GM23338 (cell line): ENCODE data around the gene PHOX2B. TPM values are rescaled to one million over a fixed set of nuclear protein-coding genes. Genes with fewer than 3 reads are reported as not detected.

Experiments
- ATAC-seq: fragments of 200-7000 bp; cut with Tn5 transposase; 3 replicates; pipeline ENCODE4 v1.9.1; 2020
- DNase-seq: peaks from one replicate; pipeline ENCODE4 v3.0.0-alpha.2; 2015; ENCODE audit warnings: low spot score
- H2AFZ ChIP-seq: fragments of 200-600 bp; sonication (generic); 2 replicates; pipeline ENCODE4 v1.8.0; 2016; ENCODE audit warnings: antibody characterized with exemption, mild to moderate bottlenecking, moderate library complexity
- H3F3A ChIP-seq: fragments of 200-600 bp; sonication (generic); replicated peaks from 2 replicates; pipeline ENCODE4 v1.8.0; 2017; ENCODE audit warnings: antibody characterized with exemption, mixed run types, low read depth
- H3K27ac ChIP-seq: fragments of 200-600 bp; sonication (generic); 2 replicates; pipeline ENCODE4 v1.6.1; 2016; ENCODE audit warnings: low read depth
- H3K27me3 ChIP-seq: fragments of 200-600 bp; sonication (generic); 2 replicates; pipeline ENCODE4 v1.8.0; 2016; ENCODE audit warnings: mild to moderate bottlenecking, mixed run types, moderate library complexity; ENCODE audit not compliant: insufficient read depth
- H3K36me3 ChIP-seq: fragments of 200-600 bp; sonication (generic); 2 replicates; pipeline ENCODE4 v1.8.0; 2016; ENCODE audit warnings: mild to moderate bottlenecking; ENCODE audit not compliant: insufficient read depth
- H3K4me1 ChIP-seq: fragments of 200-600 bp; sonication (generic); 2 replicates; pipeline ENCODE4 v1.8.0; 2016; ENCODE audit warnings: mild to moderate bottlenecking, moderate library complexity; ENCODE audit not compliant: insufficient read depth
- H3K4me2 ChIP-seq: fragments of 200-600 bp; sonication (generic); 2 replicates; pipeline ENCODE4 v1.7.1; 2017; ENCODE audit warnings: mixed run types
- H3K4me3 ChIP-seq: fragments of 200-600 bp; sonication (generic); 2 replicates; pipeline ENCODE4 v1.6.1; 2016; ENCODE audit warnings: mixed run types
- H3K79me2 ChIP-seq: fragments of 200-600 bp; sonication (generic); replicated peaks from 2 replicates; pipeline ENCODE4 v1.8.0; 2017; ENCODE audit warnings: mild to moderate bottlenecking; ENCODE audit not compliant: insufficient read depth
- H3K9me2 ChIP-seq: fragments of 200-600 bp; sonication (generic); 2 replicates; pipeline ENCODE4 v1.8.0; 2017; ENCODE audit not compliant: insufficient read depth
- H4K20me1 ChIP-seq: fragments of 200-600 bp; sonication (generic); replicated peaks from 2 replicates; pipeline ENCODE4 v1.8.0; 2017; ENCODE audit warnings: mild to moderate bottlenecking; ENCODE audit not compliant: insufficient read depth
- H3K27ac Mint-ChIP-seq: 2 replicates; pipeline ENCODE4 v1.8.0; 2020; ENCODE audit warnings: inconsistent platforms, mild to moderate bottlenecking, moderate library complexity, mixed read lengths
- H3K27me3 Mint-ChIP-seq: 3 replicates; pipeline ENCODE4 v1.8.0; 2022; ENCODE audit warnings: low read depth, mild to moderate bottlenecking, moderate library complexity, mixed read lengths, inconsistent platforms; ENCODE audit not compliant: insufficient read depth, poor library complexity
- H3K36me3 Mint-ChIP-seq: 3 replicates; pipeline ENCODE4 v1.8.0; 2021; ENCODE audit warnings: low read depth, mild to moderate bottlenecking, inconsistent platforms, moderate library complexity, mixed read lengths
- H3K4me1 Mint-ChIP-seq: 3 replicates; pipeline ENCODE4 v1.8.0; 2020; ENCODE audit warnings: mild to moderate bottlenecking, inconsistent platforms, mixed read lengths
- H3K4me3 Mint-ChIP-seq: 3 replicates; pipeline ENCODE4 v1.8.0; 2021; ENCODE audit warnings: moderate library complexity, mild to moderate bottlenecking, inconsistent platforms, mixed read lengths
- H3K9me3 Mint-ChIP-seq: 3 replicates; pipeline ENCODE4 v1.8.0; 2020; ENCODE audit warnings: moderate library complexity, mild to moderate bottlenecking, inconsistent platforms, mixed read lengths
- CREB1 ChIP-seq: fragments of 250-450 bp; sonication (Bioruptor Pico); IDR thresholded peaks from 2 replicates; pipeline ENCODE4 v1.5.0; 2020; ENCODE audit warnings: low read depth, mild to moderate bottlenecking, moderate library complexity
- EZH2 ChIP-seq: fragments of 200-600 bp; sonication (generic); IDR thresholded peaks from one replicate; pipeline ENCODE4 v1.8.0; 2017; ENCODE audit warnings: antibody characterized with exemption, mild to moderate bottlenecking, low read depth; ENCODE audit not compliant: unreplicated experiment
- NANOG ChIP-seq: IDR thresholded peaks from 2 replicates; pipeline ENCODE4 v1.6.1; 2016; ENCODE audit warnings: antibody characterized with exemption, borderline replicate concordance
- STAT1 ChIP-seq: IDR thresholded peaks from one replicate; pipeline ENCODE4 v1.6.1; 2016; ENCODE audit warnings: antibody characterized with exemption; ENCODE audit not compliant: unreplicated experiment
- ZNF114 ChIP-seq: fragments of 250-450 bp; sonication (Bioruptor Pico); IDR thresholded peaks from 2 replicates; pipeline ENCODE4 v1.5.0; 2020; ENCODE audit warnings: mild to moderate bottlenecking, moderate library complexity
- ZNF331 ChIP-seq: fragments of 250-450 bp; sonication (Bioruptor Pico); IDR thresholded peaks from 2 replicates; pipeline ENCODE4 v1.5.0; 2020; ENCODE audit warnings: low read depth, mild to moderate bottlenecking, moderate library complexity
- polyA plus RNA-seq: library from polyadenylated mRNA; unstranded; fragments of >200 nt; fragmentation: Nextera tagmentation; extraction: Ambion mirVana; gene quantifications from 2 replicates; pipeline ENCODE4 v1.2.1, GENCODE V29; 2016
- small RNA-seq: library from RNA; depleted of rRNA; stranded (forward); fragments of <200 nt; gene quantifications from one replicate; pipeline ENCODE3, GENCODE V24; 2014; ENCODE audit warnings: low replicate concordance
- total RNA-seq: library from RNA; depleted of rRNA; stranded (reverse); fragments of >200 nt; shearing (Covaris generic); gene quantifications from 2 replicates; pipeline ENCODE4 v1.2.3, GENCODE V29; 2014; rRNA removed
- TF ChIP-seq, protein P1 (sequence below): IDR thresholded peaks from 2 replicates; pipeline ENCODE4 v1.6.1; 2016; ENCODE audit warnings: antibody characterized with exemption
- TF ChIP-seq, protein P2 (sequence below): IDR thresholded peaks from one replicate; pipeline ENCODE4 v1.6.1; 2018; ENCODE audit warnings: antibody characterized with exemption; ENCODE audit not compliant: unreplicated experiment
- TF ChIP-seq, protein P3 (sequence below), 2 experiments: fragments of 200-600 bp in 1 of 2; sonication (generic) in 1 of 2; conservative IDR thresholded peaks; 2 replicates each; pipeline versions ENCODE4 v1.5.1 to v1.6.1; 2016 to 2017; ENCODE audit warnings: antibody characterized with exemption in 2 of 2, low read depth in 2 of 2, mild to moderate bottlenecking in 2 of 2, moderate library complexity in 1 of 2

Gene PHOX2B
- total and polyA plus RNA-seq, 2 experiments from 2014 or later = not detected

DNA sequence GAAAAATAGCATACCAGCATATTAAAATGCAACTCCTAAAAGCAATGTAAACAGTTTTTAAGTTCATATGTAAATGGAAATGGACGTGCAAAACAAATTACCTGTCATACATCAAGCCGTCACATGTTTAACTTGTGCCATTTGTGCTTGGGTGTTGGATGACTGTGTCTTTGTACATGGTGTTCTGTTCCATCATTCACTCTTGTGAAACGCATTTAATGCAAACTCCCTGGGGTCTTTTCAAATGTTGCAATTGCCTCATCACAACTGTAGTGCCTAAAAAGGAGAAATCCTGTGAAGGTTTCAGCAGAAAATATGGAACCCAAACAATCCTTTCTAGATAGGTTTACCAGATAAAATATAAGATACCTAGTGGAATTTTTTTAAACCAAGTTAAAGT, 52.4 kb downstream of the PHOX2B start:
- no peaks in the 10 kb centered on the region for H3K9me3 Mint-ChIP-seq
- no peak overlapping the region for H3K4me3 ChIP-seq
- DNase-seq (no peak), ATAC-seq (no peak)
- no peaks in the 10 kb centered on the region for H3K4me1 ChIP-seq
- no peaks in the 10 kb centered on the region for H4K20me1 ChIP-seq
- H3K27ac Mint-ChIP-seq = no peak overlapping the region
- no peaks in the 10 kb centered on the region for H3K27me3 ChIP-seq
- no peak overlapping the region for H2AFZ ChIP-seq
- TF ChIP-seq CREB1 = no peak
- TF ChIP-seq ZNF114 = no peak
- TF ChIP-seq, protein P1, sequence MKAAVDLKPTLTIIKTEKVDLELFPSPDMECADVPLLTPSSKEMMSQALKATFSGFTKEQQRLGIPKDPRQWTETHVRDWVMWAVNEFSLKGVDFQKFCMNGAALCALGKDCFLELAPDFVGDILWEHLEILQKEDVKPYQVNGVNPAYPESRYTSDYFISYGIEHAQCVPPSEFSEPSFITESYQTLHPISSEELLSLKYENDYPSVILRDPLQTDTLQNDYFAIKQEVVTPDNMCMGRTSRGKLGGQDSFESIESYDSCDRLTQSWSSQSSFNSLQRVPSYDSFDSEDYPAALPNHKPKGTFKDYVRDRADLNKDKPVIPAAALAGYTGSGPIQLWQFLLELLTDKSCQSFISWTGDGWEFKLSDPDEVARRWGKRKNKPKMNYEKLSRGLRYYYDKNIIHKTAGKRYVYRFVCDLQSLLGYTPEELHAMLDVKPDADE = no peak
- TF ChIP-seq, protein P2, sequence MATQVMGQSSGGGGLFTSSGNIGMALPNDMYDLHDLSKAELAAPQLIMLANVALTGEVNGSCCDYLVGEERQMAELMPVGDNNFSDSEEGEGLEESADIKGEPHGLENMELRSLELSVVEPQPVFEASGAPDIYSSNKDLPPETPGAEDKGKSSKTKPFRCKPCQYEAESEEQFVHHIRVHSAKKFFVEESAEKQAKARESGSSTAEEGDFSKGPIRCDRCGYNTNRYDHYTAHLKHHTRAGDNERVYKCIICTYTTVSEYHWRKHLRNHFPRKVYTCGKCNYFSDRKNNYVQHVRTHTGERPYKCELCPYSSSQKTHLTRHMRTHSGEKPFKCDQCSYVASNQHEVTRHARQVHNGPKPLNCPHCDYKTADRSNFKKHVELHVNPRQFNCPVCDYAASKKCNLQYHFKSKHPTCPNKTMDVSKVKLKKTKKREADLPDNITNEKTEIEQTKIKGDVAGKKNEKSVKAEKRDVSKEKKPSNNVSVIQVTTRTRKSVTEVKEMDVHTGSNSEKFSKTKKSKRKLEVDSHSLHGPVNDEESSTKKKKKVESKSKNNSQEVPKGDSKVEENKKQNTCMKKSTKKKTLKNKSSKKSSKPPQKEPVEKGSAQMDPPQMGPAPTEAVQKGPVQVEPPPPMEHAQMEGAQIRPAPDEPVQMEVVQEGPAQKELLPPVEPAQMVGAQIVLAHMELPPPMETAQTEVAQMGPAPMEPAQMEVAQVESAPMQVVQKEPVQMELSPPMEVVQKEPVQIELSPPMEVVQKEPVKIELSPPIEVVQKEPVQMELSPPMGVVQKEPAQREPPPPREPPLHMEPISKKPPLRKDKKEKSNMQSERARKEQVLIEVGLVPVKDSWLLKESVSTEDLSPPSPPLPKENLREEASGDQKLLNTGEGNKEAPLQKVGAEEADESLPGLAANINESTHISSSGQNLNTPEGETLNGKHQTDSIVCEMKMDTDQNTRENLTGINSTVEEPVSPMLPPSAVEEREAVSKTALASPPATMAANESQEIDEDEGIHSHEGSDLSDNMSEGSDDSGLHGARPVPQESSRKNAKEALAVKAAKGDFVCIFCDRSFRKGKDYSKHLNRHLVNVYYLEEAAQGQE = no peak
- no peak for TF ChIP-seq NANOG
- no peak for TF ChIP-seq STAT1
- no peak for TF ChIP-seq ZNF331 (CRISPR knock-in tag)
- TF ChIP-seq, protein P3, sequence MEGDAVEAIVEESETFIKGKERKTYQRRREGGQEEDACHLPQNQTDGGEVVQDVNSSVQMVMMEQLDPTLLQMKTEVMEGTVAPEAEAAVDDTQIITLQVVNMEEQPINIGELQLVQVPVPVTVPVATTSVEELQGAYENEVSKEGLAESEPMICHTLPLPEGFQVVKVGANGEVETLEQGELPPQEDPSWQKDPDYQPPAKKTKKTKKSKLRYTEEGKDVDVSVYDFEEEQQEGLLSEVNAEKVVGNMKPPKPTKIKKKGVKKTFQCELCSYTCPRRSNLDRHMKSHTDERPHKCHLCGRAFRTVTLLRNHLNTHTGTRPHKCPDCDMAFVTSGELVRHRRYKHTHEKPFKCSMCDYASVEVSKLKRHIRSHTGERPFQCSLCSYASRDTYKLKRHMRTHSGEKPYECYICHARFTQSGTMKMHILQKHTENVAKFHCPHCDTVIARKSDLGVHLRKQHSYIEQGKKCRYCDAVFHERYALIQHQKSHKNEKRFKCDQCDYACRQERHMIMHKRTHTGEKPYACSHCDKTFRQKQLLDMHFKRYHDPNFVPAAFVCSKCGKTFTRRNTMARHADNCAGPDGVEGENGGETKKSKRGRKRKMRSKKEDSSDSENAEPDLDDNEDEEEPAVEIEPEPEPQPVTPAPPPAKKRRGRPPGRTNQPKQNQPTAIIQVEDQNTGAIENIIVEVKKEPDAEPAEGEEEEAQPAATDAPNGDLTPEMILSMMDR (conservative IDR thresholded peaks at IDR 0.05; ENCODE audit: low read depth in 2 of 2) = no peak
- no peak for TF ChIP-seq EZH2
- H3K36me3 ChIP-seq = no peaks in the 10 kb centered on the region
- no peaks in the 10 kb centered on the region for H3K27me3 Mint-ChIP-seq
- H3K4me3 Mint-ChIP-seq = no peak overlapping the region
- no peak overlapping the region for H3K27ac ChIP-seq
- H3K4me2 ChIP-seq = no peak overlapping the region
- peaks cover 9% of the 10 kb centered on the region for H3K4me1 Mint-ChIP-seq
- H3K79me2 ChIP-seq = no peaks in the 10 kb centered on the region
- H3F3A ChIP-seq = no peaks in the 10 kb centered on the region
- H3K36me3 Mint-ChIP-seq = no peaks in the 10 kb centered on the region
- H3K9me2 ChIP-seq = no peaks in the 10 kb centered on the region

Small RNA genes lying within 50 kb of the gene (small RNA-seq; reads per million reads assigned to genes)
- not detected for gene RNU1-49P

Other genes starting within 250 kb of the PHOX2B start
- gene LIMCH1, start 210.6 kb downstream of the PHOX2B start, total RNA-seq = 1.5 and 4.4 TPM in 2 replicates
- gene LIMCH1, start 210.6 kb downstream of the PHOX2B start, polyA plus RNA-seq = 1.5 and 1.7 TPM in 2 replicates
- 117 and 146 TPM in 2 replicates for gene TMEM33, start 186.7 kb upstream of the PHOX2B start, total RNA-seq
- gene TMEM33, start 186.7 kb upstream of the PHOX2B start, polyA plus RNA-seq = 43.5 and 46.2 TPM in 2 replicates
- 0.43 and 0.63 TPM in 2 replicates for gene DCAF4L1, start 233.0 kb upstream of the PHOX2B start, total RNA-seq
- 0.37 and 0.55 TPM in 2 replicates for gene DCAF4L1, start 233.0 kb upstream of the PHOX2B start, polyA plus RNA-seq
- 74.6 and 95.4 TPM in 2 replicates for gene SLC30A9, start 241.8 kb upstream of the PHOX2B start, total RNA-seq
- 51.9 and 67.3 TPM in 2 replicates for gene SLC30A9, start 241.8 kb upstream of the PHOX2B start, polyA plus RNA-seq